Panc1 (cell line): ENCODE measurements around the gene MYOT. TPM values are rescaled to one million over a fixed set of nuclear protein-coding genes. Genes with fewer than 3 reads are reported as not detected.

ENCODE experiments used
- ATAC-seq: fragments of 200-7000 bp; cut with Tn5 transposase; 2 replicates; pipeline ENCODE4 v1.9.1; 2020; ENCODE audit warnings: mild to moderate bottlenecking, moderate library complexity
- BruUV-seq: library from RNA; stranded (reverse); fragments of 400-500 nt; replicated peaks from 2 replicates; lab custom pipeline; 2021; lab: Mats Ljungman, UMichigan
- CTCF ChIA-PET: fragments of 300-600 bp; sonication (Branson Sonifier 250); formaldehyde crosslinking; loops from one replicate; lab custom pipeline; 2022; ENCODE audit warnings: antibody characterized with exemption; lab: Charles Lee
- POLR2A ChIA-PET: fragments of 300-600 bp; sonication (Branson Sonifier 250); formaldehyde crosslinking; loops from one replicate; lab custom pipeline; 2022; ENCODE audit warnings: antibody characterized with exemption; lab: Charles Lee
- DNase-seq: peaks from one replicate; pipeline ENCODE4 v3.0.0-alpha.2; 2010; ENCODE audit warnings: low read depth, low spot score
- H3K27ac ChIP-seq: 2 replicates; pipeline ENCODE4 v1.5.1; 2011; ENCODE audit warnings: mild to moderate bottlenecking, low read length, inconsistent platforms
- H3K27me3 ChIP-seq: fragments of 200-500 bp; sonication (Bioruptor generic); 2 replicates; pipeline ENCODE4 v1.6.0; 2014; ENCODE audit warnings: low read length, inconsistent platforms; ENCODE audit not compliant: control insufficient read depth, insufficient read depth
- H3K36me3 ChIP-seq: fragments of 200-500 bp; sonication (Bioruptor generic); 2 replicates; pipeline ENCODE4 v1.5.1; 2014; ENCODE audit warnings: inconsistent platforms, mild to moderate bottlenecking, low read length, moderate library complexity; ENCODE audit not compliant: control insufficient read depth, insufficient read depth
- H3K4me1 ChIP-seq: 2 replicates; pipeline ENCODE4 v1.5.1; 2011; ENCODE audit warnings: inconsistent platforms, mild to moderate bottlenecking, low read length, moderate library complexity; ENCODE audit not compliant: control insufficient read depth, insufficient read depth
- H3K4me3 ChIP-seq, 2 experiments: 2 replicates each; pipeline ENCODE4 v1.5.1; 2011 to 2012; ENCODE audit warnings: low read depth in 2 of 2, low read length in 2 of 2, mild to moderate bottlenecking in 2 of 2, inconsistent platforms in 1 of 2, moderate library complexity in 1 of 2
- H3K9me3 ChIP-seq: fragments of 200-500 bp; sonication (Bioruptor generic); 2 replicates; pipeline ENCODE4 v1.5.1; 2014; ENCODE audit warnings: low read depth, mild to moderate bottlenecking, inconsistent platforms, low read length, moderate library complexity; ENCODE audit not compliant: control insufficient read depth, insufficient read depth
- POLR2AphosphoS5 ChIP-seq: IDR thresholded peaks from 2 replicates; pipeline ENCODE4 v1.6.1; 2012; ENCODE audit warnings: mild to moderate bottlenecking, low read depth, low read length, moderate library complexity
- SIN3A ChIP-seq: IDR thresholded peaks from 2 replicates; pipeline ENCODE4 v1.6.1; 2012; ENCODE audit warnings: low read depth, mild to moderate bottlenecking, low read length, moderate library complexity, borderline replicate concordance; ENCODE audit not compliant: insufficient read depth
- TCF7L2 ChIP-seq: IDR thresholded peaks from 2 replicates; pipeline ENCODE4 v1.6.1; 2011; ENCODE audit warnings: mild to moderate bottlenecking, low read depth, low read length, inconsistent platforms
- in situ Hi-C: cut with HindIII; loops from 2 replicates; pipeline ENCODE4 v1.10.0; 2016; ENCODE audit warnings: low sequenced_read_pairs, low pct_unique_long_range_greater_than_20kb
- intact Hi-C: fragments of 100-400 bp; cut with micrococcal nuclease; formaldehyde crosslinking; loops from one replicate; pipeline ENCODE4 v1.10.0; 2022; ENCODE audit not compliant: unreplicated experiment
- total RNA-seq: library from RNA; stranded (reverse); gene quantifications from one replicate; pipeline ENCODE4 v1.2.1, GENCODE V29; 2021; ENCODE audit not compliant: unreplicated experiment
- TF ChIP-seq, protein P1 (sequence below), 2 experiments: IDR thresholded peaks; 2 replicates each; pipeline ENCODE4 v1.6.1; 2011 to 2012; ENCODE audit warnings: low read depth in 2 of 2, control low read depth in 1 of 2, low read length in 1 of 2, mild to moderate bottlenecking in 1 of 2, moderate library complexity in 1 of 2; ENCODE audit not compliant: insufficient read depth in 1 of 2
- TF ChIP-seq, protein P2 (sequence below): fragments of 450-650 bp; IDR thresholded peaks from 2 replicates; pipeline ENCODE4 v1.5.1; 2017; ENCODE audit warnings: mild to moderate bottlenecking

MYOT gene
- total RNA-seq, 1 experiment from 2014 or later = not detected

DNA sequence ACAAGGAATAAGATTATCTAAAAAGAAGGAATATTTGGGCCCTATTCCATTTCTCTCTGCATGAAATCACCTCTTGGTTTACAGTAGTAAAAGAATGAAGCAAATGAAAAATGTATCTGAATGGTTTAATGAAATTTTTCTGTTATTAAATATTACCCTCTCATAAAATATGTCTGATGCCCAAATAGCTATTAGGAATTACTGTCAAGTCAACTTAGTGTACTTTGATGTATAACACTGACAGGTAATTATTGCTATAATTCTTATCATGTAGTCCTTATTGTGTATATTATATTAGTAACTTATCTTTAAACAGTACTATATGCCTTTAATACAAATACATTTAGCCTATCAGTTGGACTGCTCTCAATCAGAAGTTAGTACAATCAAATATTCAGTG is 8.4 kb downstream of the MYOT start:
- intact Hi-C loops = no loop called here
- ATAC-seq (no peak), DNase-seq (no peak)
- Histone ChIP-seq H3K9me3 (no peaks in the 10 kb centered on the region), H3K27me3 (no peaks in the 10 kb centered on the region), H3K36me3 (no peaks in the 10 kb centered on the region), H3K4me3 (no peak overlapping the region), H3K4me1 (no peaks in the 10 kb centered on the region), H3K27ac (no peak overlapping the region)
- in situ Hi-C loops = no loop called here
- CTCF ChIA-PET = no interaction called here
- TF ChIP-seq, protein P1, sequence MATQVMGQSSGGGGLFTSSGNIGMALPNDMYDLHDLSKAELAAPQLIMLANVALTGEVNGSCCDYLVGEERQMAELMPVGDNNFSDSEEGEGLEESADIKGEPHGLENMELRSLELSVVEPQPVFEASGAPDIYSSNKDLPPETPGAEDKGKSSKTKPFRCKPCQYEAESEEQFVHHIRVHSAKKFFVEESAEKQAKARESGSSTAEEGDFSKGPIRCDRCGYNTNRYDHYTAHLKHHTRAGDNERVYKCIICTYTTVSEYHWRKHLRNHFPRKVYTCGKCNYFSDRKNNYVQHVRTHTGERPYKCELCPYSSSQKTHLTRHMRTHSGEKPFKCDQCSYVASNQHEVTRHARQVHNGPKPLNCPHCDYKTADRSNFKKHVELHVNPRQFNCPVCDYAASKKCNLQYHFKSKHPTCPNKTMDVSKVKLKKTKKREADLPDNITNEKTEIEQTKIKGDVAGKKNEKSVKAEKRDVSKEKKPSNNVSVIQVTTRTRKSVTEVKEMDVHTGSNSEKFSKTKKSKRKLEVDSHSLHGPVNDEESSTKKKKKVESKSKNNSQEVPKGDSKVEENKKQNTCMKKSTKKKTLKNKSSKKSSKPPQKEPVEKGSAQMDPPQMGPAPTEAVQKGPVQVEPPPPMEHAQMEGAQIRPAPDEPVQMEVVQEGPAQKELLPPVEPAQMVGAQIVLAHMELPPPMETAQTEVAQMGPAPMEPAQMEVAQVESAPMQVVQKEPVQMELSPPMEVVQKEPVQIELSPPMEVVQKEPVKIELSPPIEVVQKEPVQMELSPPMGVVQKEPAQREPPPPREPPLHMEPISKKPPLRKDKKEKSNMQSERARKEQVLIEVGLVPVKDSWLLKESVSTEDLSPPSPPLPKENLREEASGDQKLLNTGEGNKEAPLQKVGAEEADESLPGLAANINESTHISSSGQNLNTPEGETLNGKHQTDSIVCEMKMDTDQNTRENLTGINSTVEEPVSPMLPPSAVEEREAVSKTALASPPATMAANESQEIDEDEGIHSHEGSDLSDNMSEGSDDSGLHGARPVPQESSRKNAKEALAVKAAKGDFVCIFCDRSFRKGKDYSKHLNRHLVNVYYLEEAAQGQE (IDR thresholded peaks at IDR 0.05; ENCODE audit: insufficient read depth in 1 of 2, low read depth in 2 of 2, low read length in 1 of 2) = no peak
- TF ChIP-seq SIN3A = no peak
- TF ChIP-seq, protein P2, sequence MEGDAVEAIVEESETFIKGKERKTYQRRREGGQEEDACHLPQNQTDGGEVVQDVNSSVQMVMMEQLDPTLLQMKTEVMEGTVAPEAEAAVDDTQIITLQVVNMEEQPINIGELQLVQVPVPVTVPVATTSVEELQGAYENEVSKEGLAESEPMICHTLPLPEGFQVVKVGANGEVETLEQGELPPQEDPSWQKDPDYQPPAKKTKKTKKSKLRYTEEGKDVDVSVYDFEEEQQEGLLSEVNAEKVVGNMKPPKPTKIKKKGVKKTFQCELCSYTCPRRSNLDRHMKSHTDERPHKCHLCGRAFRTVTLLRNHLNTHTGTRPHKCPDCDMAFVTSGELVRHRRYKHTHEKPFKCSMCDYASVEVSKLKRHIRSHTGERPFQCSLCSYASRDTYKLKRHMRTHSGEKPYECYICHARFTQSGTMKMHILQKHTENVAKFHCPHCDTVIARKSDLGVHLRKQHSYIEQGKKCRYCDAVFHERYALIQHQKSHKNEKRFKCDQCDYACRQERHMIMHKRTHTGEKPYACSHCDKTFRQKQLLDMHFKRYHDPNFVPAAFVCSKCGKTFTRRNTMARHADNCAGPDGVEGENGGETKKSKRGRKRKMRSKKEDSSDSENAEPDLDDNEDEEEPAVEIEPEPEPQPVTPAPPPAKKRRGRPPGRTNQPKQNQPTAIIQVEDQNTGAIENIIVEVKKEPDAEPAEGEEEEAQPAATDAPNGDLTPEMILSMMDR = no peak
- POLR2A ChIA-PET = interaction anchor here (0.7 kb wide), 1 partner anchor 14 kb away, joined by 3 read pairs; no protein-coding TSS in a partner anchor
- BruUV-seq = no TSS peak

DNA sequence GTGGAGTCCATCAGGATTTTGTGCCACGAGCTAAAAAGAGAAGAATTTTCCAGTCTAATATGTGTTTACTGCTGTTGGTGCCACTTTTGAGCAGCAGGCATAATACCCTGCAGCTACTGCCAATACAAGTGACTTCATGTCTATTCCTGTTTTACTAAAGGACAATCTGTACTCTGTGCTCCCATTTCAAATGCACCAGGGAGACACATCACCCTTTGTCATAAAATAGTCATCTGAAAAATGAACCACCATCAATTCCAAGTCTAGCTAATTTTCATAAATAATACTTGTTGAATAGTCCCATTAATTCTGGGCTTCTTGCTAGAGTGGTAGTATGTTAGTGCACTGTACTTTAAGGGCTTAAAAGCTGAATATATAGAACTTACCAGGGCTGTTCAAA is 12.7 kb downstream of the MYOT start:
- H3K27ac ChIP-seq = no peak overlapping the region
- no peaks in the 10 kb centered on the region for H3K4me1 ChIP-seq
- ChIA-PET POLR2A (no interaction called here), CTCF (interaction anchor here (0.6 kb wide), 1 partner anchor 254 kb away, joined by 3 read pairs; no protein-coding TSS in a partner anchor)
- ATAC-seq (no peak), DNase-seq (no peak)
- no TSS peak for BruUV-seq
- no peaks in the 10 kb centered on the region for H3K9me3 ChIP-seq
- no peaks in the 10 kb centered on the region for H3K27me3 ChIP-seq
- no peak overlapping the region for H3K4me3 ChIP-seq
- no peaks in the 10 kb centered on the region for H3K36me3 ChIP-seq
- in situ Hi-C loops (no loop called here), intact Hi-C loops (no loop called here)
- TF ChIP-seq, protein P1 (IDR thresholded peaks at IDR 0.05; ENCODE audit: insufficient read depth in 1 of 2, low read depth in 2 of 2, low read length in 1 of 2) = no peak
- no peak for TF ChIP-seq TCF7L2
- no peak for TF ChIP-seq POLR2AphosphoS5
- TF ChIP-seq, protein P2 = no peak
- TF ChIP-seq SIN3A = no peak
